GM19438 (cell line): ENCODE results near the gene PRKAG1.

Source experiments
- ATAC-seq: cut with Tn5 transposase; IDR thresholded peaks from one replicate; pipeline ENCODE4 v1.9.1; 2021; ENCODE audit warnings: low read depth; ENCODE audit not compliant: unreplicated experiment

The PRKAG1 gene

GRCh38 chr12:48988030-48988649 is 30.4 kb downstream of the PRKAG1 start:
- ATAC-seq = no peak

DNA sequence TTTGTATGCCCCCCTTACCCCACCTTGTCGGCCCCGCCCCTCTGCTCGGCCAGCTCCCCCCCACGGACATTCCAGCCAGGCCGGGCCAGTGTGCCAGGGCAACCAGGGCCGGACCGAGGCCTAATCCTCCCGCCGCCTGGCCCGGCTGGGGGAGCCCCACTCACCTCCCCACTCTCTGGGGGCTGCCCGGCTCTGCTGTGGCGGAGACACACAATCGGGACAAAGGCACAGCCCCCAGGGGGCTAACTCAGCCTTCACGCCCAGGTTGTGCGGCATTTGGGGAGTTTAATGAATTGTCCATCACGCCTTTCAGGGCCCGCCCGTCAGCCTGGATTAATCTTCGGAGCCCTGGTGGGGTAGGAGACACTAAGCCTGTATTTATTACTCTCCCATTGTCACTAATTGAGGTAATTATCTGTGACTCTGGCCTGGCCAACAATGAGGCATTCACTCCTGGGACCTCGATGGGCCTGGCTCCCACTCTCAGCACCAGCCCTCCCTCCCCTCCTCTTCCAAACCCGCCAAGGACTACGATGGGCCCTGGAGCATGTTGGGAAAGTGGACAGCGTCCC is 31.8 kb downstream of the PRKAG1 start:
- no peak for ATAC-seq

DNA sequence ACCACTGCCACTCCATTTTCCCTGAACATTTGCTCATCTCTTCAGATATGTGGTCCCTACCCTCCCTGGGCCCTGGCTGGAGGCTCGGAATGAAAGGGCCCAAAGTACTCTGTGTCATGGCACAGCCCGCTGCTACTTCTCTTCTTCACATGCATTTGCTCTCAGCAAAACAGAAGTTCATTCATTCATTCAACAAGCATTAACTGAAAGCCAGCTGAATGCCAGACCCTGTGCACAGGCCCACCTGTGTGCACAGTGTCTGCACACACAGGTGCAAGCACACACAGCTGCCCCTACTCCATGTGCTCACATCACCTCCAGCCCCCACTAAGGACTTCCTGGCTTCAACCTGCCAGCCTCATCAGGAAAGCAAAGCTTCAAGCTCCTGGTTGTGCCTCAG is 32.7 kb downstream of the PRKAG1 start:
- no peak for ATAC-seq

GRCh38 chr12:48985475-48985897 is 33.1 kb downstream of the PRKAG1 start:
- no peak for ATAC-seq

- ATAC-seq = no peak
Observed at GRCh38 chr12:48982397-48983080, 36.0 kb downstream of the PRKAG1 start.

- ATAC-seq = no peak
Observed at GRCh38 chr12:48981757-48982157, 36.8 kb downstream of the PRKAG1 start.

- no peak for ATAC-seq
Observed at GRCh38 chr12:48980953-48981756, 37.4 kb downstream of the PRKAG1 start.

DNA sequence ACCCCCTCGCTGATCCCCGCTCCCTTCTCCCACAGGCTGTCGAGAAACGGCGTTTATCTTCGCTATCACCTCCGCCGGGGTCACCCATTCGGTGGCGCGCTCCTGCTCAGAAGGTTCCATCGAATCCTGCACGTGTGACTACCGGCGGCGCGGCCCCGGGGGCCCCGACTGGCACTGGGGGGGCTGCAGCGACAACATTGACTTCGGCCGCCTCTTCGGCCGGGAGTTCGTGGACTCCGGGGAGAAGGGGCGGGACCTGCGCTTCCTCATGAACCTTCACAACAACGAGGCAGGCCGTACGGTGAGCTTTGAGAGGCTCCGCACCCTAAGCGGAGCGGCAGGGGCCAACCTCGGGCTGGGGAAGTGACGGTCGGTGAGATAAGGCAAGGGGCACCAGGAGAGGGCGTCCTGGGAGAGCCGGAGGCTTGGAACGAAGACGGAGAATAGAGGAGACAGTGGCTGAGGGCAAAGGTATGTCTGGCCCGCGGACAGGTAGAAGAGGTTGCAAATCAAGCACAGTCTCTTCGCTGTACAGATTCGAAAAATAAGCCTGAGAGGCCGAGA is 38.1 kb downstream of the PRKAG1 start:
- no peak for ATAC-seq

- no peak for ATAC-seq
Observed at GRCh38 chr12:48979602-48980388, 38.8 kb downstream of the PRKAG1 start.

DNA sequence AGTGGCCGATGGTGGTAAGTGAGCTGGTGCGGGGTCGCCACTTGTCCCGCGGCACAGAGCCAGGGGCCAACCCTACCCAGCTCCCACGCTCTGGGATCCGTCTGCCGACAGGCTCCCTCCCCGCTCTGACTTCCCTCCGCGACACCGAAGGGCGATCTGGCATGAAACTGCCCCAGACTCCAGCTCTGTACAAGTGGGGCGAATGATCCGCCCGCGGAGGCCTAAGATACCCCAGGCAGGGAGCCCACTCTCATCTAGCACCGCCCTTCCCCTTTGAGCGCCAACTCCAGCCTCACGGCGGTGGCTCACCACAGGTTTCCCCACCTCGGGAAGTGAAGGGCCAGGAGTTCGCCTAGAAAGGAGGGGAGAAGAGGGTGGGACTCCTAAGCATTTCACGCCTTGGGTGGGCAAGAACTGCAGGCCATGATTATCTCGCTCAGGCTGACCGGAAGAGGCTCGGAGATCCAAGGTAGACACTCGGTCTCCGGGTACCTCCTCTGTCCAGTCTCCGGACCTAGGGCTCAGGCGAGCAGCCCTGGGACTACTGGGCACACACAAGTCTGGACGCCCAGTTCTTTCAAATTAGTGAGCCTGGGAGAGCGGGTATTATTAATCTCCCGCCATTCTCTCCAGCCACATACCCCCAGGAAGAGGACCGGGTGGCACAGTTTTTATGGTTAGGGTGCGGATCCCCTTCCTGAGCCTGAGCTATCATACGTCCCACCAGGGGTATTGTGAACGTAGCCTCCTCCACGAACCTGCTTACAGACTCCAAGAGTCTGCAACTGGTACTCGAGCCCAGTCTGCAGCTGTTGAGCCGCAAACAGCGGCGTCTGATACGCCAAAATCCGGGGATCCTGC is 39.6 kb downstream of the PRKAG1 start:
- no peak for ATAC-seq

DNA sequence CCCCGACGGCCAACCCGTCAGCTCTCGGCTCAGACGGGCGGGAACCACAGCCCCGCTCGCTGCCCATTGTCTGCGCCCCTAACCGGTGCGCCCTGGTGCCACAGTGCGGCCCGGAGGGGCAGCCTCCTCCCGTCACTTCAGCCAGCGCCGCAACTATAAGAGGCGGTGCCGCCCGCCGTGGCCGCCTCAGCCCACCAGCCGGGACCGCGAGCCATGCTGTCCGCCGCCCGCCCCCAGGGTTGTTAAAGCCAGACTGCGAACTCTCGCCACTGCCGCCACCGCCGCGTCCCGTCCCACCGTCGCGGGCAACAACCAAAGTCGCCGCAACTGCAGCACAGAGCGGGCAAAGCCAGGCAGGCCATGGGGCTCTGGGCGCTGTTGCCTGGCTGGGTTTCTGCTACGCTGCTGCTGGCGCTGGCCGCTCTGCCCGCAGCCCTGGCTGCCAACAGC is 40.3 kb downstream of the PRKAG1 start, which contains the start of gene WNT1:
TSS of gene WNT1 (plus strand) at position 32 of the 450 bp plus-strand sequence. CDS start at position 361, 329 bp downstream.
- ATAC-seq = no peak

GRCh38 chr12:48977290-48978281 is 41.0 kb downstream of the PRKAG1 start:
- ATAC-seq = no peak

DNA sequence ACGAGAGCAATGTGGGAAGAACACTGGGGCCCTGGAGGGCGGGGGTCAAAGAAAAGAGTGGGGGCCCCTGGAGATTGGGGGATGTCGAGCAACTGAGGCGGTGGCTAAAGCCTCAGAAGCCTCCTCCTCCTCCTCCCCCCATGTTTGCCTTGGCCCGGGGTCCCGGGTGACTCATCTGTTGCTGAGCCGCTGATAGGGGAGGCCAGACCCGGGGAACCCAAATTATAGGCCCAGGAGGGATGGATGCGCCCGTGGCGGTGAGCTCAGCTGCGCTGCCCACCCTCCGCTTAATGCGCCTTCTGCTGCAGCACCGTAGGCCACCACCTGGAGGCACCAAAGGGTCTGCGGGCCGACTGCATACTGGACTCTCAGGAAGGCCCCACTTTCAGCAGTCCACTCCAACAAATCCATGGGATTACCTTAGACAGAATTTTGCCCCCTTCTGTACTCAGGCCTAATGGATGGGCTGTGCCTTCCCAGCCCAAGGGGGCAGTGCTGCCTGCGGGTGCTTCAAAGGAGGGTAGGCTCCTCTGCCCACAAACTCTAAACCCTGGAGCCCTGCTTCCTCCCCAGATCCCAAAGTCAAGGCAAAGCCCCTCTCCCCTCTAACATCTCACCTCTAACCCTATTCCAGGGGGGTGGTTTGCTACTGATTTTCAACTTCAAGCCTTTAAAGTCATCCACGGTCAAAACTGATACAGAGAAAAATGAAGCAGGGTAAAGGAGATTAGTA is 44.5 kb downstream of the PRKAG1 start:
- no peak for ATAC-seq

- ATAC-seq = no peak
Observed at GRCh38 chr12:48973531-48973930, 45.0 kb downstream of the PRKAG1 start.

GRCh38 chr12:48972952-48973483 is 45.6 kb downstream of the PRKAG1 start:
- ATAC-seq = no peak

DNA sequence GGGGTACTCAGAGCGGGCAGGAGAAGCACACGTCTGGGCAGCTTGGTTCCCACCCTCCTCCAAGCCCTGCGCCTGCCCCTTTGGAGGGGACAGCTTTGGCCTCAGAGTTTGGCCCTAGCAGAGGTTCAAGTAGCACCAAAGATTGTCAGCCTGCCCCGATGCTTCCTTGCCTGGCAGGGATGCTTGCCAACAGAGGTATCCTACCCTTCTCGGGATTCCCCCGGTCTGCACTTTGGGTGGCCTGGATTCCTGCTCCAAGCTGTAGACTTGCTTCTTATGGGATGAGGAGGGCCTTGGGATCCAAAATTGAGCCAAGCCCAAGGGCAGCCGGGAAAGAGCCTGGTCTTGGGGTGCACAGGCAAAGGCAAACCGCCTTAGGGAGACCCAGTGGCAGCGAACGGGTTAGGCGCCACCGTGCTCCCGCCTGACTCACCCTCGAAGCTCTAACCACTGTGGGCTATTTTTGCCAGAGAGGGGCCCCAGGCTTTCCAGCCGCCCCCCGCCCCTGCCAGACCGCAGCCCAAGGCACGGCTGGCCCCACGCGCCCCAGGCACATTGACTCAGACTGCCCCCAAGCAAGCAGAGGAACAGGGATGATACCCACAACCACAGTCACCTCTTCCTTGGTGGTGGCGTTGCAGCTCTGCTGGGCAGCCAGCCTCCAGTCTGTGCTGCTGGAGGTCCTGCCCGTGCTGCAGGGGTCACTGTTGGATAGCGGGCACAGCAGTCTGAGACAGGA is 46.2 kb downstream of the PRKAG1 start:
- no peak for ATAC-seq
